Fibroblast of skin of right quadriceps (primary cell): ENCODE data around the gene MAP1LC3B2.

Source experiments
- DNase-seq: peaks from one replicate; pipeline ENCODE4 v3.0.0-alpha.2; 2013

MAP1LC3B2 gene

GRCh38 chr12:116538076-116538591 lies 21.0 kb upstream of the MAP1LC3B2 start:
- no peak for DNase-seq

- no peak for DNase-seq
These were observed 20.4 kb upstream of the MAP1LC3B2 start for GRCh38 chr12:116538682-116539305.

GRCh38 chr12:116539361-116539771 lies 19.8 kb upstream of the MAP1LC3B2 start:
- peak; percentile 45 for DNase-seq

- DNase-seq: peak; percentile 80
These were observed 19.2 kb upstream of the MAP1LC3B2 start for GRCh38 chr12:116539905-116540482.

- peak; percentile 21 for DNase-seq
These were observed 18.5 kb upstream of the MAP1LC3B2 start for GRCh38 chr12:116540622-116541152.

GRCh38 chr12:116541547-116542344 lies 17.4 kb upstream of the MAP1LC3B2 start:
- no peak for DNase-seq

- DNase-seq: no peak
These were observed 16.7 kb upstream of the MAP1LC3B2 start for GRCh38 chr12:116542345-116542956.

- no peak for DNase-seq
These were observed 14.5 kb upstream of the MAP1LC3B2 start for GRCh38 chr12:116544656-116545055.

- DNase-seq: no peak
These were observed 14.0 kb upstream of the MAP1LC3B2 start for GRCh38 chr12:116545144-116545543.

GRCh38 chr12:116545936-116546335 lies 13.2 kb upstream of the MAP1LC3B2 start:
- DNase-seq: no peak

GRCh38 chr12:116547955-116548501 lies 11.2 kb upstream of the MAP1LC3B2 start:
- DNase-seq: peak; percentile 79

- no peak for DNase-seq
These were observed 9.2 kb upstream of the MAP1LC3B2 start for GRCh38 chr12:116549993-116550392.

GRCh38 chr12:116551151-116551550 lies 8.0 kb upstream of the MAP1LC3B2 start:
- DNase-seq: no peak

GRCh38 chr12:116551619-116551951 lies 7.6 kb upstream of the MAP1LC3B2 start:
- DNase-seq: no peak

- peak; percentile 72 for DNase-seq
These were observed 7.0 kb upstream of the MAP1LC3B2 start for GRCh38 chr12:116551952-116552772.

- DNase-seq: no peak
These were observed 6.3 kb upstream of the MAP1LC3B2 start for GRCh38 chr12:116552773-116553373.

GRCh38 chr12:116556356-116556952 lies 2.7 kb upstream of the MAP1LC3B2 start:
- no peak for DNase-seq

GRCh38 chr12:116556964-116557698 lies 2.0 kb upstream of the MAP1LC3B2 start:
- DNase-seq: peak; percentile 50

GRCh38 chr12:116558280-116559161 lies 660 bp upstream of the MAP1LC3B2 start:
- DNase-seq: no peak
